ENCODE data around the gene MYDGF.

MYDGF gene

DNA sequence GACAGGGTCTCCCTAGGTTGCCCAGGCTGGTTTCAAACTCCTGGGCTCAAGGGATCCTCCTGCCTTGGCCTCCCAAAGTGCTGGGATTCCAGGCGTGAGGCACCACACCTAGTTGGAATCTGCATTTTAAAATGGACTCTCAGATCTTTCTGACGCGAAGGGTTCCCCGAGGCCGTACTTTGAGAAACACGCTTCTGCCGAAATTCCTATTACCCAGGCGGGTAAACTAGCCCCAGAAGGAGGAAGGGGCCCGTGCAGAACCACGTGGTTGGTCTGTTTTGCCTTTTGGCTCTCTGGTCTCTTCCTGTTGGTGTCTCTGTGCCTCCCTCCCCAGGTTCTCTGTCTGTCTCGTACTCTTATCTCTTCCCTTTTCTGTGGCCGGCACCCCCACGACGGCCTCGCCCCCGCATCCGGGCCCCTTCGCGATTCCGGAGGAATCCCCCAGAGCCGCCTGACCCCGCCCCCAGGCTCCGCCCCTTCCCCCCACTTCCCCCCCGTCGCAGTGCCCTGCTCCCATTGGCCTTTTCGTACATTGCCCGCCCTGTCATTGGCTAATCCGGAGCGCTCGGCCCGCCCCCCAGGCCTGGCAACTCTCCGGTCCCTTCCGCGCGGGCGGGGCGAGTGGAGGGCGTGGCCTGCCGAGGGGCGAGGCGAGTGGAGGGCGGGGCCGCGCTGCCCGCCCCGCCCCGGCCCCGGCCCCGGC lies 31.2 kb downstream of the MYDGF start, which contains the start of gene TNFAIP8L1:
Gene TNFAIP8L1 (plus strand): TSS at position 689 of the 703 bp plus-strand sequence. CDS start 12,354 bp downstream, outside the sequence.
- ChIA-PET CTCF (interaction anchor here (3.3 kb wide), 1 partner anchor 71 kb away, joined by 48 read pairs; no protein-coding TSS in a partner anchor), POLR2A (no interaction called here)
- Histone ChIP-seq H3K27ac (ENCODE audit: extremely low read depth, low read depth, low read length) (peak within 1 kb of the TSS; percentile 51; the same call in 1 of the 2 replicates), H3K36me3 (ENCODE audit: control insufficient read depth in 2 of 2, insufficient read depth in 1 of 2, low read length in 2 of 2) (no peaks in the 10 kb centered on the region), H3K4me1 (ENCODE audit: control insufficient read depth, insufficient read depth, low read length) (no peaks in the 10 kb centered on the region; the same call in 1 of the 2 replicates), H3K9me3 (ENCODE audit: control insufficient read depth, insufficient read depth, low read depth, low read length) (no peaks in the 10 kb centered on the region), H3K4me3 (ENCODE audit: low read depth, low read length) (peak within 1 kb of the TSS; percentile 36)
- TF ChIP-seq ZBTB7A (tag by site-specific recombination; IDR thresholded peaks at IDR 0.05; ENCODE audit: low read depth) (no peak), ZNF184 (tag by site-specific recombination; IDR thresholded peaks at IDR 0.05) (no peak), ZNF266 (tag by site-specific recombination; IDR thresholded peaks at IDR 0.05; ENCODE audit: low read depth) (no peak), ZNF292 (tag by site-specific recombination; IDR thresholded peaks at IDR 0.05; ENCODE audit: borderline replicate concordance, low read depth) (no peak), KLF9 (tag by site-specific recombination; IDR thresholded peaks at IDR 0.05; ENCODE audit: low read depth) (peak; percentile 78), GLI2 (tag by site-specific recombination; IDR thresholded peaks at IDR 0.05; ENCODE audit: borderline replicate concordance, low read depth) (no peak), ZBTB48 (tag by site-specific recombination; IDR thresholded peaks at IDR 0.05) (peak; percentile 71), ZNF23 (tag by site-specific recombination; IDR thresholded peaks at IDR 0.05; ENCODE audit: borderline replicate concordance) (no peak), ZNF560 (tag by site-specific recombination; IDR thresholded peaks at IDR 0.05; ENCODE audit: borderline replicate concordance) (no peak), TRIM28 (IDR thresholded peaks at IDR 0.05; ENCODE audit: borderline replicate concordance, low read length) (no peak), ZNF426 (tag by site-specific recombination; IDR thresholded peaks at IDR 0.05) (no peak), ZNF660 (tag by site-specific recombination; IDR thresholded peaks at IDR 0.05) (peak; percentile 32; the same call in 1 of the 2 replicates), HOXA7 (CRISPR knock-in tag; IDR thresholded peaks at IDR 0.05; ENCODE audit: borderline replicate concordance) (no peak), ZNF133 (tag by site-specific recombination; IDR thresholded peaks at IDR 0.05) (no peak), ZNF366 (tag by site-specific recombination; conservative IDR thresholded peaks at IDR 0.05) (no peak), SCRT1 (tag by site-specific recombination; IDR thresholded peaks at IDR 0.05; ENCODE audit: borderline replicate concordance) (no peak), ZNF121 (tag by site-specific recombination; IDR thresholded peaks at IDR 0.05) (peak; percentile 45; the same call in 1 of the 2 replicates), ZNF791 (tag by site-specific recombination; IDR thresholded peaks at IDR 0.05) (no peak), ZNF311 (tag by site-specific recombination; IDR thresholded peaks at IDR 0.05; ENCODE audit: borderline replicate concordance) (no peak)
- TF ChIP-seq, protein P1, sequence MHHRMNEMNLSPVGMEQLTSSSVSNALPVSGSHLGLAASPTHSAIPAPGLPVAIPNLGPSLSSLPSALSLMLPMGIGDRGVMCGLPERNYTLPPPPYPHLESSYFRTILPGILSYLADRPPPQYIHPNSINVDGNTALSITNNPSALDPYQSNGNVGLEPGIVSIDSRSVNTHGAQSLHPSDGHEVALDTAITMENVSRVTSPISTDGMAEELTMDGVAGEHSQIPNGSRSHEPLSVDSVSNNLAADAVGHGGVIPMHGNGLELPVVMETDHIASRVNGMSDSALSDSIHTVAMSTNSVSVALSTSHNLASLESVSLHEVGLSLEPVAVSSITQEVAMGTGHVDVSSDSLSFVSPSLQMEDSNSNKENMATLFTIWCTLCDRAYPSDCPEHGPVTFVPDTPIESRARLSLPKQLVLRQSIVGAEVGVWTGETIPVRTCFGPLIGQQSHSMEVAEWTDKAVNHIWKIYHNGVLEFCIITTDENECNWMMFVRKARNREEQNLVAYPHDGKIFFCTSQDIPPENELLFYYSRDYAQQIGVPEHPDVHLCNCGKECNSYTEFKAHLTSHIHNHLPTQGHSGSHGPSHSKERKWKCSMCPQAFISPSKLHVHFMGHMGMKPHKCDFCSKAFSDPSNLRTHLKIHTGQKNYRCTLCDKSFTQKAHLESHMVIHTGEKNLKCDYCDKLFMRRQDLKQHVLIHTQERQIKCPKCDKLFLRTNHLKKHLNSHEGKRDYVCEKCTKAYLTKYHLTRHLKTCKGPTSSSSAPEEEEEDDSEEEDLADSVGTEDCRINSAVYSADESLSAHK (tag by site-specific recombination; IDR thresholded peaks at IDR 0.05) = no peak
- TF ChIP-seq, protein P2, sequence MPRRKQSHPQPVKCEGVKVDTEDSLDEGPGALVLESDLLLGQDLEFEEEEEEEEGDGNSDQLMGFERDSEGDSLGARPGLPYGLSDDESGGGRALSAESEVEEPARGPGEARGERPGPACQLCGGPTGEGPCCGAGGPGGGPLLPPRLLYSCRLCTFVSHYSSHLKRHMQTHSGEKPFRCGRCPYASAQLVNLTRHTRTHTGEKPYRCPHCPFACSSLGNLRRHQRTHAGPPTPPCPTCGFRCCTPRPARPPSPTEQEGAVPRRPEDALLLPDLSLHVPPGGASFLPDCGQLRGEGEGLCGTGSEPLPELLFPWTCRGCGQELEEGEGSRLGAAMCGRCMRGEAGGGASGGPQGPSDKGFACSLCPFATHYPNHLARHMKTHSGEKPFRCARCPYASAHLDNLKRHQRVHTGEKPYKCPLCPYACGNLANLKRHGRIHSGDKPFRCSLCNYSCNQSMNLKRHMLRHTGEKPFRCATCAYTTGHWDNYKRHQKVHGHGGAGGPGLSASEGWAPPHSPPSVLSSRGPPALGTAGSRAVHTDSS (tag by site-specific recombination; IDR thresholded peaks at IDR 0.05) = no peak
- TF ChIP-seq, protein P3, sequence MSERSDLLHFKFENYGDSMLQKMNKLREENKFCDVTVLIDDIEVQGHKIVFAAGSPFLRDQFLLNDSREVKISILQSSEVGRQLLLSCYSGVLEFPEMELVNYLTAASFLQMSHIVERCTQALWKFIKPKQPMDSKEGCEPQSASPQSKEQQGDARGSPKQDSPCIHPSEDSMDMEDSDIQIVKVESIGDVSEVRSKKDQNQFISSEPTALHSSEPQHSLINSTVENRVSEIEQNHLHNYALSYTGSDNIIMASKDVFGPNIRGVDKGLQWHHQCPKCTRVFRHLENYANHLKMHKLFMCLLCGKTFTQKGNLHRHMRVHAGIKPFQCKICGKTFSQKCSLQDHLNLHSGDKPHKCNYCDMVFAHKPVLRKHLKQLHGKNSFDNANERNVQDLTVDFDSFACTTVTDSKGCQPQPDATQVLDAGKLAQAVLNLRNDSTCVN (tag by site-specific recombination; optimal IDR thresholded peaks at IDR 0.05) = peak; percentile 33
- TF ChIP-seq, protein P4, sequence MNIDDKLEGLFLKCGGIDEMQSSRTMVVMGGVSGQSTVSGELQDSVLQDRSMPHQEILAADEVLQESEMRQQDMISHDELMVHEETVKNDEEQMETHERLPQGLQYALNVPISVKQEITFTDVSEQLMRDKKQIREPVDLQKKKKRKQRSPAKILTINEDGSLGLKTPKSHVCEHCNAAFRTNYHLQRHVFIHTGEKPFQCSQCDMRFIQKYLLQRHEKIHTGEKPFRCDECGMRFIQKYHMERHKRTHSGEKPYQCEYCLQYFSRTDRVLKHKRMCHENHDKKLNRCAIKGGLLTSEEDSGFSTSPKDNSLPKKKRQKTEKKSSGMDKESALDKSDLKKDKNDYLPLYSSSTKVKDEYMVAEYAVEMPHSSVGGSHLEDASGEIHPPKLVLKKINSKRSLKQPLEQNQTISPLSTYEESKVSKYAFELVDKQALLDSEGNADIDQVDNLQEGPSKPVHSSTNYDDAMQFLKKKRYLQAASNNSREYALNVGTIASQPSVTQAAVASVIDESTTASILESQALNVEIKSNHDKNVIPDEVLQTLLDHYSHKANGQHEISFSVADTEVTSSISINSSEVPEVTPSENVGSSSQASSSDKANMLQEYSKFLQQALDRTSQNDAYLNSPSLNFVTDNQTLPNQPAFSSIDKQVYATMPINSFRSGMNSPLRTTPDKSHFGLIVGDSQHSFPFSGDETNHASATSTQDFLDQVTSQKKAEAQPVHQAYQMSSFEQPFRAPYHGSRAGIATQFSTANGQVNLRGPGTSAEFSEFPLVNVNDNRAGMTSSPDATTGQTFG (tag by site-specific recombination; IDR thresholded peaks at IDR 0.05; ENCODE audit: borderline replicate concordance) = no peak
- TF ChIP-seq, protein P5, sequence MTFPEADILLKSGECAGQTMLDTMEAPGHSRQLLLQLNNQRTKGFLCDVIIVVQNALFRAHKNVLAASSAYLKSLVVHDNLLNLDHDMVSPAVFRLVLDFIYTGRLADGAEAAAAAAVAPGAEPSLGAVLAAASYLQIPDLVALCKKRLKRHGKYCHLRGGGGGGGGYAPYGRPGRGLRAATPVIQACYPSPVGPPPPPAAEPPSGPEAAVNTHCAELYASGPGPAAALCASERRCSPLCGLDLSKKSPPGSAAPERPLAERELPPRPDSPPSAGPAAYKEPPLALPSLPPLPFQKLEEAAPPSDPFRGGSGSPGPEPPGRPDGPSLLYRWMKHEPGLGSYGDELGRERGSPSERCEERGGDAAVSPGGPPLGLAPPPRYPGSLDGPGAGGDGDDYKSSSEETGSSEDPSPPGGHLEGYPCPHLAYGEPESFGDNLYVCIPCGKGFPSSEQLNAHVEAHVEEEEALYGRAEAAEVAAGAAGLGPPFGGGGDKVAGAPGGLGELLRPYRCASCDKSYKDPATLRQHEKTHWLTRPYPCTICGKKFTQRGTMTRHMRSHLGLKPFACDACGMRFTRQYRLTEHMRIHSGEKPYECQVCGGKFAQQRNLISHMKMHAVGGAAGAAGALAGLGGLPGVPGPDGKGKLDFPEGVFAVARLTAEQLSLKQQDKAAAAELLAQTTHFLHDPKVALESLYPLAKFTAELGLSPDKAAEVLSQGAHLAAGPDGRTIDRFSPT (tag by site-specific recombination; IDR thresholded peaks at IDR 0.05) = no peak
